ENCODE data around the gene CMIP.
A peak's percentile ranks its signal among the peaks of the same experiment; 100 is the strongest.

Gene CMIP

DNA sequence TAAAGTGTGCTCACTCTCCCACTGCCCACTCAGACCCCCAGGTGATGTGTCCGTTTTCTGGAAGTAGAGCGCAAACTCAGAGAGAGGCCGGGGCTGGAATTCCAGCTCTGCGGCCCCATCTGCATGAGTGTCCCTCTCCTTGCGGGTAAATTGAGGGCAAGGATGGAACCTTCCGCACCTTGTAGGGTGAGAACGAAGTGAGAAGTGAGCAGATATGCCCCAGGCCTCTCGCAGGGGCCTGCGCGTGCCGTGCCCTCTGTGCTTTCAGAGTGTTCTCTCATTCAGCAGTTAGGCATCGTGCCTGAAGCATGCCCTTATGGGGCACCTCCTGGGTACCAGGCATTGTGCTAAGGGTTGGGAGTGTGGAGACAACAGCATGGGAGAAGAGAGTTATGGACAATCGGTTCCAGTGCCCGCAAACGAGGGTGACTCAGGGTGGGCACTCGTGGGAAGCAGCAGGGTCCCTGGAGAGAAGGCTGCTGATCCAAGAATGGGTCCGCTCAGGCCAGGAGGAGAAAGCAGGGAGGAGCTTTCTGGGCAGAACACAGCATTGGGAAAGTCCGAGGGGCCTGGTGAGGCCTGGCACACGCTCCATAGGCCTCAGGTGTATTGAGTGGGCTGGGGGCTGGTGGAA, 23.8 kb downstream of the CMIP start:
- Mint-ChIP-seq H3K4me1 (peaks cover 64% of the 10 kb centered on the region), H3K4me3 (no peak overlapping the region), H3K27me3 (no peaks in the 10 kb centered on the region), H3K9me3 (no peaks in the 10 kb centered on the region), H3K27ac (peak overlapping the region; percentile 95), H3K36me3 (peaks cover 13% of the 10 kb centered on the region)
- DNase-seq = no peak
- CTCF ChIA-PET = no interaction called here

DNA sequence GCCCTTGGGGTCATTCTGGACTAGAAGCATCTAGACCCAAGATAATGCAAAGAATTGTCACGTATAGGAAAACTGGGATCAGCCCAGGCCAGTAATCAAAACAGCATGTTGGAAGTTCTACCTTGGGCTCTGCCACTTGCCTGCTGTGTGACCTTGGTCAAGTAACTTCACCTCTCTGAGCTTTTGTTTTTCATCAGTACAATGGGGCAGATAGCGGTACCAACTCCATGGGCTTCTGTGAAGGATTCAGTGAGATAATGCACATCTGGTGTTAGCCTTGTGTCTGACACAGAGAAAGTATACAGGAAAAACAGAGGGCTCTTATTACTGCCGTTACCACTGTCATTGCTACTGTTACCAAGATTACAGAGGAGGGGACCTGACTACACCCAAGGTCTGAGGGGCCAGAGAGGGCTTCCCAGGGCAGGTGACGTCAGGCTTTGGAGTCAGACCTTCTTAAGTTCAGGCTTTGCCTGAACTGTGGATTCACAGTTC, 24.6 kb downstream of the CMIP start:
- peak overlapping the region; percentile 95 for H3K27ac Mint-ChIP-seq
- H3K4me3 Mint-ChIP-seq = peak overlapping the region; percentile 57
- H3K4me1 Mint-ChIP-seq = peaks cover 66% of the 10 kb centered on the region
- DNase-seq = no peak
- no peaks in the 10 kb centered on the region for H3K9me3 Mint-ChIP-seq
- CTCF ChIA-PET = interaction anchor here (1.4 kb wide), 1 partner anchor 15 kb away, joined by 3 read pairs; no protein-coding TSS in a partner anchor
- no peaks in the 10 kb centered on the region for H3K27me3 Mint-ChIP-seq
- peaks cover 12% of the 10 kb centered on the region for H3K36me3 Mint-ChIP-seq

DNA sequence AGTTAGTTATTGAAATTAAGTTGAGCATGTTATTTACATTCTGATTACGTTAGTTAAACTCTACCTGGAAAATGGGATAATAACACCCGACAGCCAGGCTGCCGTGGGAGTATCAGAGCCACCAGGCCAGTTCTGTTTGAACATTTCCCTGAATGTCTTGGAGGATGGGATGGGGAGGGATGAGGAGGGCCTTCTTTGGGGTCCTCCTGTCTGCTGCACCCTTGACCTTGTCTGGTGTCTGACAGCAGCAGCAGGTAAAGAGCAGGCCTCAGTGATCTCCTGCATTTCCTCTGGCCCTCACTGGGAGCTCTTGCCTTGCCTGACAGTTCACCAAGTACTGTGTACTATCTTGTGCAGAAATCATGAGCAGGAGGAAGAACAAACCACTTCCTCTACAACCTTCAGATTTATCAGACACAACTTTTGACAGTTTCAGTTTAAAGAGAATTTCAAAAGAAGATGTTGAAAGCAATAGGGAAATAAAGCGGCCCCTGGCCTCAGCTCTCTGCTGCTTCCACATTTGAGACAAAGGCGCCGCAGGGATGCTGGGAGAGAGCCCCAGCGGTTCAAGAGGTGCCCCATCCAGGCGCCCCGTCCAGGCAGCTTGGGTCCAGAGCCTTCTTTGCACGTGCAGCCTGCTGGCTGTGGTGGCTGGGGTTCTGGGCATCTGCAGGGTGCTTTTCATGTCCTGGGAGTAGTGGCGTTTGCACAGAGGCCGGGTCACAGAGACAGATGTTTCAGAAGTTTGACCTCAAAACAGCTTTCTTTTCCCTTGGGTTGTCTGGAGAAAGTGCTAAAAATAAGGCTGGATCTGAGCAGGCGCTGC, 25.3 kb downstream of the CMIP start:
- H3K27ac Mint-ChIP-seq = peak overlapping the region; percentile 95
- H3K27me3 Mint-ChIP-seq = no peaks in the 10 kb centered on the region
- H3K4me1 Mint-ChIP-seq = peaks cover 64% of the 10 kb centered on the region
- CTCF ChIA-PET = interaction anchor here (0.8 to 1.4 kb wide), 2 partner anchors 14 to 18 kb away, joined by 3 read pairs; no protein-coding TSS in a partner anchor
- peaks cover 11% of the 10 kb centered on the region for H3K36me3 Mint-ChIP-seq
- no peaks in the 10 kb centered on the region for H3K9me3 Mint-ChIP-seq
- DNase-seq = peak; percentile 70
- H3K4me3 Mint-ChIP-seq = peak overlapping the region; percentile 65

DNA sequence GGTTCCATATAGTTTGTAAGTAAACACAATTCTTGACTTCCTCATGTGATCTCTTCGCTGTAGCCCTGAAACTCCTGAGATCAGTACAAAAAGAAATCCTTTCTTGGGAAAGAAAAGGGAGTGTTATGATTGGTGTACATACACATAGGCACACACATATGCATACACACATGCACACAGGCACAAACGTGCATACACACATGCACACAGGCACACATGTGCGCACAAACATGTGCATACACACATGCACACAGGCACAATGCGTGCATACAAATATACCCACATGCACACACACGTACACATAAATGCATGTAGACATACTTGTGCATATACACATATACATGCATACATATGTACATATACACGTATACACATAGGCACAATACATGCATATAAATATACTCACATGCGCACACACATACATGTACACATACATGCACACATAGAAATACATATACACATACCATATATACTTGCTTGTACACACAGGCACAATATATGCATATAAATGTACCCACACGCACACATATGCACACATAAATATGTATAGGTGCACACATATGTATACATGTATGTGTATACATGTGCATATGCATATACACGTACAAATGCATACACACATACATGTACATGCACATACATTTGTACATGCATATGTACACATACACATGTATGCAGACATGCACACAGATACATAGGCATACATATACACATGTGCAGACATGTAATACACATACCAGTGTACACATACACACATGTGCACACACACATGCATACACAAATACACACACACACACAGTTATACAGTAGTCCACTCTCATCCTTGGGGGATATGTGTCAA, 26.4 kb downstream of the CMIP start:
- CTCF ChIA-PET = no interaction called here
- no peaks in the 10 kb centered on the region for H3K9me3 Mint-ChIP-seq
- no peaks in the 10 kb centered on the region for H3K27me3 Mint-ChIP-seq
- no peak for DNase-seq
- peak overlapping the region; percentile 65 for H3K4me3 Mint-ChIP-seq
- H3K36me3 Mint-ChIP-seq = peaks cover 18% of the 10 kb centered on the region
- peak overlapping the region; percentile 95 for H3K27ac Mint-ChIP-seq
- peaks cover 72% of the 10 kb centered on the region for H3K4me1 Mint-ChIP-seq

DNA sequence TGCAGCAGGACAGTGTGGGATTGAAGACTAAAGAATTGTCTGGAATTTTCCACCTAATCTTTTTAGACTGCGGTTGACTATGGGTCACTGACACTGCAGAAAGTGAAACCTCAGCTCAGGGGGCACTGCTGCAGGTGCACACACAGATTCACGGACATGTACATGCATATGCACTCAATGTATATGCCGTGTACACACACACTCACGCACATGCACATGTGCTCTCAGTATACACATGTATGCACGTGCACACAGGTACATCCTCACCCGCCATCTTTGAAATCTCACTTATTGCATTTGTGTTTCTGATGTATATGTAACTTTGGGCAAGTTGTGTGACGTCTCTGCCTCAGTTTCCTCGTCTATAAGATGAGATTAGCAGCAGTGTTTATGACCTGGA, 27.3 kb downstream of the CMIP start:
- Mint-ChIP-seq H3K27ac (no peak overlapping the region), H3K36me3 (peaks cover 27% of the 10 kb centered on the region), H3K4me1 (peaks cover 75% of the 10 kb centered on the region), H3K4me3 (no peak overlapping the region), H3K9me3 (no peaks in the 10 kb centered on the region), H3K27me3 (no peaks in the 10 kb centered on the region)
- DNase-seq = no peak
- CTCF ChIA-PET = no interaction called here

GRCh38 chr16:81472391-81472790, 27.8 kb downstream of the CMIP start:
- no peaks in the 10 kb centered on the region for H3K9me3 Mint-ChIP-seq
- peaks cover 32% of the 10 kb centered on the region for H3K36me3 Mint-ChIP-seq
- DNase-seq = no peak
- H3K27ac Mint-ChIP-seq = no peak overlapping the region
- CTCF ChIA-PET = no interaction called here
- no peak overlapping the region for H3K4me3 Mint-ChIP-seq
- H3K27me3 Mint-ChIP-seq = no peaks in the 10 kb centered on the region
- H3K4me1 Mint-ChIP-seq = peaks cover 80% of the 10 kb centered on the region

DNA sequence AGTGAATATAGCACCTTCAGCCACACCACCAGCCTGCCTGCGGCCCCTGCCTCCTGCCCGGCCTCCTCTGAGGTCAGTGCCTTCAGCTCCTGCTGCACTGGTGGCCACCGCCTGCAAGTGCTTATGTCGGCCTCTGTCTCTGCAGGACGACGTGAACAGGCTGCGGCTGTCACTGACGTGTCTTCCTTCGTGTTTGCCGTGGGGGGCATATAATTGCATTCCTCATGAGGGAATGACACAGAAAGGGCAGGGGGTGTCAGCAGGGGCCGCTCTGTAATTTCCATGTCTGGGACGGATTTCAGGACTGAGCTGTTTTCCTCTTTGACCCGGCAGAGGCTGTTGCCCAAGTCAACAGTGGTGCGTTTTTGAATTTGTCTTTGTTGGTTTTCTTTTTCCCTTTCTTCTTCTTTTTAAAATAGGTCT, 28.5 kb downstream of the CMIP start:
- Mint-ChIP-seq H3K4me3 (no peak overlapping the region), H3K27me3 (no peaks in the 10 kb centered on the region), H3K4me1 (peaks cover 83% of the 10 kb centered on the region), H3K9me3 (no peaks in the 10 kb centered on the region), H3K36me3 (peaks cover 35% of the 10 kb centered on the region), H3K27ac (no peak overlapping the region)
- no peak for DNase-seq
- CTCF ChIA-PET = no interaction called here

GRCh38 chr16:81473558-81473957, 28.9 kb downstream of the CMIP start:
- CTCF ChIA-PET = no interaction called here
- DNase-seq = no peak
- H3K36me3 Mint-ChIP-seq = peaks cover 35% of the 10 kb centered on the region
- no peaks in the 10 kb centered on the region for H3K9me3 Mint-ChIP-seq
- no peak overlapping the region for H3K27ac Mint-ChIP-seq
- no peaks in the 10 kb centered on the region for H3K27me3 Mint-ChIP-seq
- peaks cover 83% of the 10 kb centered on the region for H3K4me1 Mint-ChIP-seq
- no peak overlapping the region for H3K4me3 Mint-ChIP-seq

GRCh38 chr16:81473969-81474959, 29.7 kb downstream of the CMIP start:
- Mint-ChIP-seq H3K27ac (no peak overlapping the region), H3K4me1 (peaks cover 83% of the 10 kb centered on the region), H3K9me3 (no peaks in the 10 kb centered on the region), H3K4me3 (no peak overlapping the region), H3K36me3 (peaks cover 35% of the 10 kb centered on the region), H3K27me3 (no peaks in the 10 kb centered on the region)
- CTCF ChIA-PET = no interaction called here
- no peak for DNase-seq

DNA sequence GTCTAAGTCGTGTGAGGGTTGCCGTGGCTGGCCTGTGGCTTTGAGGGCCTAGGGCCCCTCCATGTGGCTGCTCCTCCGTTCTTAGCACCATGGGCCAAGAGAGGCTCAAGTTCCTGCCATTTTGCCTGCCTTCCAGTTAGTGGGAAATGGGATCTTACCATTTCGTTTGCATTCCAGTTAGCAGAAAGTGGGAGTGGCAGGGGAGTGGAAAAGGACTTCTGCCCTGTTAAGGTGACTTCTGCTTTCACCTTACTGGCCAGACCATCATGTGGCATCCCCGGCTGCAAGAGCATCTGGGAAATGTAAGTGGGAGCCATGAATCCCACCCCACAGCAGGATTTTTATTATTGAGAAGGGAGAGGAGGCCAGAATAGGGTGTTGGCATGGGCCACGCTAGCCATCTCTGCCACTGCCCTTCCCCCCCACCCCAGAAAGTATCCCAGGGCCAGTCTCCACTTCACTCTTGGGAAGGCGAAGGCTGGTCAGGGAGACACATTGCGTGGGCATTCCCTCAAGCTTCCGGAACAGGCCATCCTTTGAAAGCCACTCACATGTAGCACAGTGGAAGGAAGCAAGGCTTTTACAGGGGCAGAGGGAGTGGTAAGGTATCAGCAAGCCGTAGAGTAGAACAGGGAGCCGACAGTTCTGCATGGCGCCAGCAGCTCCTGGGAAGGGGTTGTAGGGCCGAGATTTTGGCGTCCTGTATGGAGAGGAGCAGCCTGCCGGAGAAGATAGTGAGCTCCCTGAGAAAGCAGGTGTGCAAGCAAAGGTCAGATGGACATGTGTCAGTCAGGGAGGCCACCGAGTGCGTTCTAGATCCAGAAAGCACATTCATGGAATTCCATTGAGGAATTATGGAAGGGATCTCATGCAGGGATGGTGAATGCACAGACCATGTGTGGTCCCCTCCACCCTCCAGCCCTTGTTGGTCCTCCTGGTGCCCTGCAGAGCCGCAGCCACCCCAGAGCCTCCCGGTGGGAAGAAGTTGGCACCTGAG, 33.4 kb downstream of the CMIP start:
- DNase-seq = no peak
- Mint-ChIP-seq H3K4me1 (peaks cover 73% of the 10 kb centered on the region), H3K4me3 (no peak overlapping the region), H3K27me3 (no peaks in the 10 kb centered on the region), H3K36me3 (peaks cover 32% of the 10 kb centered on the region), H3K9me3 (no peaks in the 10 kb centered on the region), H3K27ac (no peak overlapping the region)
- CTCF ChIA-PET = no interaction called here

GRCh38 chr16:81478876-81479511, 34.4 kb downstream of the CMIP start:
- H3K36me3 Mint-ChIP-seq = peaks cover 30% of the 10 kb centered on the region
- H3K27me3 Mint-ChIP-seq = no peaks in the 10 kb centered on the region
- H3K4me3 Mint-ChIP-seq = no peak overlapping the region
- H3K4me1 Mint-ChIP-seq = peaks cover 74% of the 10 kb centered on the region
- no peaks in the 10 kb centered on the region for H3K9me3 Mint-ChIP-seq
- CTCF ChIA-PET = no interaction called here
- no peak for DNase-seq
- peak overlapping the region; percentile 49 for H3K27ac Mint-ChIP-seq

DNA sequence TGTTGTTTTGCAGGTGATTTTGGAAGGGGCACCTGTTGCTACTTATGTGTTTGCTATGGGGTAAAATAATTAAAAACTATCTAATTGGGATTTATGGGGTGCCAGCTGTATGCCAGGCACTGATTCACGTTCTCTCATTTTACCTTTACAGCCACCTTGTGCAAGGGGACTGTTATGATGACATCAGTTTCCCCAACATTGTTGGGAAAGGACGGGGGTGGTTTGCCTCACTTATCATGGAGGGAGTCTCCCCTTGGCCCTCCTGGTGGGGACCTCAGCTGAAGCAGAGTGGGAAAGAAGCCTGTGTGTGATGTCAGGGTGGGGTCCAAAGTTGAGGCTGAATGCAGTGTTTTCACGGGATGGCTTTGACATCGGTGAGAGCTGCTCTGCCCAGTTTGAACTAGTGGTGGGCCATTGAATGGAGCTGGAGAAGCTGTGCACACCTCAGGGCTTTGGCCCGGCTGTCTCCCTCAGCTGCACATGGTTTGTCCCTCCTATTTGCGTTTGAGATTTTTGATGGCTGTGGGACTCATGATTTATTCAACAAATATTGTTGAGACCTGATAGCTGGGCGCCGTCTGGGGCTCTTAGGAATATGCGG, 36.1 kb downstream of the CMIP start:
- Mint-ChIP-seq H3K36me3 (peaks cover 24% of the 10 kb centered on the region), H3K27me3 (no peaks in the 10 kb centered on the region), H3K27ac (no peak overlapping the region), H3K4me3 (no peak overlapping the region), H3K9me3 (no peaks in the 10 kb centered on the region), H3K4me1 (peaks cover 62% of the 10 kb centered on the region)
- CTCF ChIA-PET = no interaction called here
- DNase-seq = no peak
